Transverse colon (tissue), 4 donors: ENCODE data around the gene BMPER. TPM values are rescaled to one million over a fixed set of nuclear protein-coding genes. Genes with fewer than 3 reads are reported as not detected.

Source experiments
- DNase-seq: peaks from one replicate; pipeline ENCODE4 v3.0.0-alpha.2; 2019
- H3K27ac ChIP-seq, 4 donors: fragments of 200-600 bp; sonication (generic); 2 replicates each; pipeline ENCODE4 v1.5.1; 2016 to 2018; ENCODE audit warnings: inconsistent platforms in 4 of 4
- H3K27me3 ChIP-seq: fragments of 200-600 bp; sonication (generic); 2 replicates; pipeline ENCODE4 v1.5.1; 2017; ENCODE audit warnings: inconsistent platforms
- H3K36me3 ChIP-seq, 4 donors: fragments of 200-600 bp; sonication (generic); 2 replicates each; pipeline ENCODE4 v1.5.1; 2017 to 2019; ENCODE audit warnings: inconsistent platforms in 4 of 4
- H3K4me1 ChIP-seq, 4 donors: fragments of 200-600 bp; sonication (generic); 2 replicates each; pipeline ENCODE4 v1.5.1; 2017 to 2020; ENCODE audit warnings: inconsistent platforms in 4 of 4
- H3K4me3 ChIP-seq, 4 donors: fragments of 200-600 bp; sonication (generic); 1 replicate in 1 of 4; 2 replicates in 3 of 4; pipeline versions ENCODE4 v1.5.1 to v1.6.1; 2017 to 2019; ENCODE audit warnings: inconsistent platforms in 4 of 4
- H3K9me3 ChIP-seq, 2 donors: fragments of 200-600 bp; sonication (generic); 2 replicates each; pipeline ENCODE4 v1.5.1; 2017 to 2019; ENCODE audit warnings: inconsistent platforms in 2 of 2
- EP300 ChIP-seq: sonication (generic); formaldehyde crosslinking; IDR thresholded peaks from one replicate; pipeline ENCODE4 v1.6.1; 2017; ENCODE audit warnings: antibody characterized with exemption, low read depth
- POLR2A ChIP-seq: fragments of 450-650 bp; IDR thresholded peaks from one replicate; pipeline ENCODE4 v1.6.1; 2016; ENCODE audit warnings: antibody characterized with exemption, mild to moderate bottlenecking, moderate library complexity
- POLR2AphosphoS5 ChIP-seq, 3 donors: sonication (generic); formaldehyde crosslinking; IDR thresholded peaks; one replicate each; pipeline ENCODE4 v1.6.1; 2016; ENCODE audit warnings: antibody characterized with exemption in 3 of 3
- WGBS, 2 donors: methylation state at CpG; one replicate each; pipeline ENCODE4 v1.1.5; 2018; ENCODE audit warnings: low coverage in 1 of 2; 5-methylcytosine and 5-hydroxymethylcytosine counted together
- in situ Hi-C, 4 donors: fragments of 200-750 bp; cut with MboI; loops; one replicate each; pipeline versions ENCODE4 v1.15.0 to v1.15.1; 2017; ENCODE audit warnings: low sequenced_read_pairs in 3 of 4, low pct_ligation_motif_present in 1 of 4, low pct_unique_long_range_greater_than_20kb in 1 of 4
- intact Hi-C: fragments of 100-400 bp; cut with DNase I; formaldehyde crosslinking; loops from one replicate; pipeline ENCODE4 v1.15.1; 2023; ENCODE audit warnings: low total_unique reads
- total RNA-seq, 4 donors: library from RNA; depleted of rRNA; stranded (reverse); fragments of >200 nt; gene quantifications; one replicate each; pipeline ENCODE4 v1.1.0, GENCODE V29; 2016
- TF ChIP-seq, protein P1 (sequence below), 5 experiments: fragments of 200-600 bp in 3 of 5; fragments of 450-650 bp in 2 of 5; sonication (generic) in 3 of 5; IDR thresholded peaks; 1 replicate in 2 of 5; 2 replicates in 3 of 5; pipeline ENCODE4 v1.5.1; 2016 to 2017; ENCODE audit warnings: antibody characterized with exemption in 5 of 5, inconsistent platforms in 3 of 5, mild to moderate bottlenecking in 2 of 5, moderate library complexity in 1 of 5

BMPER gene
- total RNA-seq, 4 donors from 2014 or later = 1.00 to 2.5 (median 1.8) TPM

DNA sequence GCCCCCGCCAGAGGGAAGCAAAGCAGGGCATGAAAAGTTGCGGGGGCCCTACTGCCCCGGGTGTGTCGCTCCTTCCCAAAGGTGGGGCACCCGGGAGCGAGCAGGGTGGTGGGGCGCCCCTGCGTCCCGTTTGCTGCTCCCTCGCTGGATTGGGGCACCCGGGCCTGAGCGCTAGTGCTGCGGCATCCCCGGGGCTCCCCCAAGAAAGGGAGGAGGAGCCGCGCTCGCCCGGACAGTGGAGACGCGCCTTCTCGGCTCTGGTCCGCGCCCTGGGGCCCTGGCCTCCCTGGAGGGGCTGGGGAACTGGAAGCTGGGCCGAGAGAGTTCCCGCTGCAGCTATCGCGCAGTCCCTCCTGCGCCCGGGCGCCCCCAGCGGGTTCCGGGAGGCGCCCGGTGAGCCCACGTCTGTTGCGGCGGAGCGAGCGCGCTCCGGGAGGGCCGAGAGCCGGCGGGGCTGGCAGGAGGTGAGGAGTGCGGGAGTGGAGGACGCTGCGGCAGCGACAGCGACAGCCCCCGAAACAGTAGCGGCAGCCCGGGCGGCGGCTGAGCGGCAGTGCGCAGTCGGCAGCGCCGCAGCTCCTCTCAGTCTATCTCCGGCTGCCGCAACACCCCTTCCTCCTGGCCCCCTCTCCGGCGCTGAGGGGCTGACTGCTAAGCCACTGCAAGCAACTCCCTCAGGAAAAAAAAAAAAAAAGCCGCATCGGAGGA lies 504 bp upstream of the BMPER start:
- Histone ChIP-seq H3K27me3 (peaks cover 71% of the 10 kb centered on the region), H3K27ac (peak overlapping the region; percentile 63 to 73 (median 70)), H3K4me3 (peak overlapping the region; percentile 35 to 59 (median 42)), H3K4me1 (peaks cover 0 to 20% (median 9%) of the 10 kb centered on the region in 4 donors), H3K9me3 (no peaks in the 10 kb centered on the region), H3K36me3 (no peaks in the 10 kb centered on the region)
- DNase-seq = peak; percentile 8
- 1% methylated on average over 49 of the region's 65 CpGs; no CpG with 5 or more reads in 1 of the 2 donors for WGBS, 2 donors
- intact Hi-C loops = no loop called here
- in situ Hi-C loops = no loop called here
- TF ChIP-seq, protein P1, sequence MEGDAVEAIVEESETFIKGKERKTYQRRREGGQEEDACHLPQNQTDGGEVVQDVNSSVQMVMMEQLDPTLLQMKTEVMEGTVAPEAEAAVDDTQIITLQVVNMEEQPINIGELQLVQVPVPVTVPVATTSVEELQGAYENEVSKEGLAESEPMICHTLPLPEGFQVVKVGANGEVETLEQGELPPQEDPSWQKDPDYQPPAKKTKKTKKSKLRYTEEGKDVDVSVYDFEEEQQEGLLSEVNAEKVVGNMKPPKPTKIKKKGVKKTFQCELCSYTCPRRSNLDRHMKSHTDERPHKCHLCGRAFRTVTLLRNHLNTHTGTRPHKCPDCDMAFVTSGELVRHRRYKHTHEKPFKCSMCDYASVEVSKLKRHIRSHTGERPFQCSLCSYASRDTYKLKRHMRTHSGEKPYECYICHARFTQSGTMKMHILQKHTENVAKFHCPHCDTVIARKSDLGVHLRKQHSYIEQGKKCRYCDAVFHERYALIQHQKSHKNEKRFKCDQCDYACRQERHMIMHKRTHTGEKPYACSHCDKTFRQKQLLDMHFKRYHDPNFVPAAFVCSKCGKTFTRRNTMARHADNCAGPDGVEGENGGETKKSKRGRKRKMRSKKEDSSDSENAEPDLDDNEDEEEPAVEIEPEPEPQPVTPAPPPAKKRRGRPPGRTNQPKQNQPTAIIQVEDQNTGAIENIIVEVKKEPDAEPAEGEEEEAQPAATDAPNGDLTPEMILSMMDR (IDR thresholded peaks at IDR 0.05) = peak in 1 of 5 experiments; percentile 23
- TF ChIP-seq POLR2A = no peak

DNA sequence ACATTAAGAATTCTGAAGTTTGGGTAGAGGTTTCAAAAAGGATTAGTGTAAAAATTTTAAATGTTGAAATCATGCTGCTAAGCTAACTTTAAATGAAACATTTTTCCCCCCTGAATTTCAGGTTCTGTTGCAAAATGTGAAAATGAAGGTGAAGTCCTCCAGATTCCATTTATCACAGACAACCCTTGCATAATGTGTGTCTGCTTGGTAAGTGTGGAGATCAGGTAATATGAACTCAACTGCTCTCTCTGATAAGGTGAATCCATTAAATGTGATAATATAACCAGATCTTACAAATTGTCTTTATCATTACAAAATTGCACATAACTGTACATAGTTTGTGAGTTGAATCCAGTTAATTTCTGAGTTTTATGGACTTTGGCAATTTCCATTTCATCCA lies 1.4 kb downstream of the BMPER start:
- in situ Hi-C loops (no loop called here), intact Hi-C loops (no loop called here)
- Histone ChIP-seq H3K4me1 (peaks cover 0 to 20% (median 9%) of the 10 kb centered on the region in 4 donors), H3K4me3 (no peak overlapping the region), H3K27me3 (peaks cover 62% of the 10 kb centered on the region), H3K9me3 (no peaks in the 10 kb centered on the region), H3K36me3 (no peaks in the 10 kb centered on the region), H3K27ac (no peak overlapping the region)
- DNase-seq = no peak
- TF ChIP-seq, protein P1 (IDR thresholded peaks at IDR 0.05) = no peak
- TF ChIP-seq EP300 = no peak
- no peak for TF ChIP-seq POLR2A
- no peak for TF ChIP-seq POLR2AphosphoS5 (IDR thresholded peaks at IDR 0.05)

GRCh38 chr7:33907625-33908024 lies 2.3 kb downstream of the BMPER start:
- in situ Hi-C loops = no loop called here
- Histone ChIP-seq H3K9me3 (no peaks in the 10 kb centered on the region), H3K36me3 (no peaks in the 10 kb centered on the region), H3K27me3 (peaks cover 53% of the 10 kb centered on the region), H3K4me1 (peaks cover 0 to 20% (median 9%) of the 10 kb centered on the region in 4 donors), H3K4me3 (no peak overlapping the region), H3K27ac (no peak overlapping the region)
- DNase-seq = no peak
- intact Hi-C loops = no loop called here
- WGBS, 2 donors = 75 to 90% methylated on average over 5 of the region's 5 CpGs
- TF ChIP-seq POLR2AphosphoS5 (IDR thresholded peaks at IDR 0.05) (no peak), POLR2A (no peak), EP300 (no peak)
- TF ChIP-seq, protein P1 (IDR thresholded peaks at IDR 0.05) = no peak

GRCh38 chr7:33909318-33909717 lies 4.0 kb downstream of the BMPER start:
- TF ChIP-seq, protein P1 (IDR thresholded peaks at IDR 0.05) = no peak
- TF ChIP-seq POLR2A (no peak), EP300 (no peak), POLR2AphosphoS5 (IDR thresholded peaks at IDR 0.05) (no peak)
- Histone ChIP-seq H3K9me3 (no peaks in the 10 kb centered on the region), H3K36me3 (no peaks in the 10 kb centered on the region), H3K4me3 (no peak overlapping the region), H3K27ac (no peak overlapping the region), H3K27me3 (peaks cover 36% of the 10 kb centered on the region), H3K4me1 (peaks cover 0 to 12% (median 7%) of the 10 kb centered on the region in 4 donors)
- in situ Hi-C loops (no loop called here), intact Hi-C loops (no loop called here)
- WGBS, 2 donors = 80 to 85% methylated on average over 5 of the region's 5 CpGs
- DNase-seq = no peak
